SK-N-MC (cell line): ENCODE data around the gene PLAAT2.
"Not testable (repeated sequence)": the region's sequence is repeated elsewhere in the genome, so short reads cannot be mapped to it uniquely, and the experiment has no call there.

Experiments used
- DNase-seq: peaks from one replicate; pipeline ENCODE4 v3.0.0-alpha.2; 2011; ENCODE audit warnings: low read depth, low spot score
- H3K27ac ChIP-seq: fragments of 200-600 bp; sonication (generic); 2 replicates; pipeline ENCODE4 v1.5.1; 2016; ENCODE audit warnings: mixed run types
- H3K36me3 ChIP-seq: fragments of 200-600 bp; sonication (generic); 2 replicates; pipeline ENCODE4 v1.6.1; 2017; ENCODE audit warnings: antibody characterized with exemption, low read length, mixed read lengths; ENCODE audit not compliant: insufficient read depth
- H3K4me3 ChIP-seq: fragments of 200-600 bp; sonication (generic); 2 replicates; pipeline ENCODE4 v1.5.1; 2016
- H3K9ac ChIP-seq: fragments of 200-600 bp; sonication (generic); 2 replicates; pipeline ENCODE4 v1.8.0; 2017; ENCODE audit warnings: mixed run types, mixed read lengths; ENCODE audit not compliant: insufficient read length
- H3K9me3 ChIP-seq: fragments of 200-600 bp; sonication (generic); 2 replicates; pipeline ENCODE4 v1.6.1; 2017; ENCODE audit warnings: low read depth, mild to moderate bottlenecking, antibody characterized with exemption, low read length, moderate library complexity, mixed read lengths
- EZH2 ChIP-seq: fragments of 200-600 bp; sonication (generic); IDR thresholded peaks from one replicate; pipeline ENCODE4 v1.6.1; 2017; ENCODE audit warnings: antibody characterized with exemption
- FOXP2 ChIP-seq: optimal IDR thresholded peaks from 2 replicates; pipeline ENCODE3; 2011; ENCODE audit warnings: mild to moderate bottlenecking, moderate library complexity; ENCODE audit not compliant: insufficient read depth; ENCODE audit errors: extremely low read length, control extremely low read depth
- POLR2AphosphoS5 ChIP-seq: IDR thresholded peaks from 2 replicates; pipeline ENCODE4 v1.6.1; 2012; ENCODE audit warnings: mild to moderate bottlenecking, low read depth, low read length, borderline replicate concordance

PLAAT2 gene

DNA sequence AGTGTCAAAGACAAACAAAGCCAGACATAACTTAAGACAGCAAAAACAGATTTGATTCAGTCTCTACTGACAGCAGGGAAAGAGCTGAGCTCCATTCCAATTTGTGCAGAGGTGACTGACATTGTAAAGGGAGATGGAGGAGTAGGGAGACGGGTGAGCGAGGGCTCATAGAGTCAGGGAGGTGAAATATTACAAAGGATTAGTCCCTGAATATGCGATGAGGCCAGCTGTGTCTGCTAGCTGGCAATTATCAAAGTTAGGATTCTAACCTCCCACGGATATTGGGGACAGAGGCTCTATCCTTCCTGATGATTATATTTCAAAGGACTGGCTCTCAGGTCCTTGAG is 8.3 kb downstream of the PLAAT2 start:
- Histone ChIP-seq H3K27ac (no peak overlapping the region), H3K4me3 (no peak overlapping the region), H3K36me3 (no peaks in the 10 kb centered on the region), H3K9ac (no peak overlapping the region), H3K9me3 (no peaks in the 10 kb centered on the region)
- no peak for DNase-seq
- no peak for TF ChIP-seq POLR2AphosphoS5
- TF ChIP-seq FOXP2 = no peak
- TF ChIP-seq EZH2 = no peak

DNA sequence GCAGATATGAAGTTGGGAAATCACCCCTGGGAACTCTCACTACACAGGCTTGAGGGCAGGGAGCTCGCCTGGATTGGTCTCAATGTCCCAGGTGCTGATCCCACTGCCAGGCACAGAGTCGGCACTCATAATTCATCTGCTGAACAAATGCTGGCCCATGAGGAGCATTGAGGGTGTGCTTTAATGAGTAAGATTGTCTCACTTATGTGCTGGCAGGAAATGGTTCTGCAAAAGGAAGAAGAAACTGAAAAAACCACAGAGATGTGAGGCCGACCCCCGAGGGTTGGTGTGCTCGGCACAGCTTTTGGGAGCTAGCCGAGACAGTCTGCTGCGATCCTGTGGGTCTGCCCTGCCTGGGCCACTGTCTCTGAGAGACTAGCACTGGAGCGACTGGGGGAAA is 9.4 kb downstream of the PLAAT2 start:
- Histone ChIP-seq H3K27ac (0 out of 2 replicates have a peak overlapping the region, but pooled peaks have one; percentile 20), H3K4me3 (peak overlapping the region; percentile 30; the same call in 1 of the 2 replicates), H3K36me3 (no peaks in the 10 kb centered on the region), H3K9me3 (no peaks in the 10 kb centered on the region), H3K9ac (peak overlapping the region; percentile 32)
- no peak for DNase-seq
- TF ChIP-seq EZH2 = no peak
- no peak for TF ChIP-seq FOXP2
- no peak for TF ChIP-seq POLR2AphosphoS5

- DNase-seq = no peak
- no peak overlapping the region for H3K4me3 ChIP-seq
- no peak for TF ChIP-seq EZH2
- TF ChIP-seq FOXP2 = no peak
- TF ChIP-seq POLR2AphosphoS5 = no peak
These were observed 10.3 kb downstream of the PLAAT2 start for GRCh38 chr11:63552921-63553320.

DNA sequence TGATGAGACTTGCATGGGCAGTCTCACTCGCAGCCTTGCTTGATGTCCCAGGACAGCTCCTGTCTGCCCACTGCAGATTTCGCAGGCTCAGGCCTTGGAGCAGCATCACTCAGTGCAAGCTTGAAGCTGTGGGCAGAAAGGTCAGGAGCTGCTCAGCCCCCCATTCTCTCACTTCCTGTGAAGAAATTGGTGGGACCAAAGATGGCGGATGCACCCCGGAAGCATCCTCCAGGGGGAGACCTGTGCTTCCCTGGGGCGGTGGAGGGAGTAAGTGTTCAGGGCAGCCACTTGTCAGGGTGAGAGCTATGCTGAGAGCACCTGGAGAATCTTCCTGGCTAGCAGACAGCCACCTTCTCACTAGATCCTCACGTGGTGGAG is 11.3 kb downstream of the PLAAT2 start:
- H3K4me3 ChIP-seq = no peak overlapping the region

More at GRCh38 chr11:63552921-63553320, 10.3 kb downstream of the PLAAT2 start:
- Histone ChIP-seq H3K27ac (no peak overlapping the region), H3K9ac (no peak overlapping the region), H3K36me3 (no peaks in the 10 kb centered on the region), H3K9me3 (no peaks in the 10 kb centered on the region)

GRCh38 chr11:63551091-63551888 is 11.9 kb downstream of the PLAAT2 start:
- Histone ChIP-seq H3K27ac (no peak overlapping the region), H3K9ac (no peak overlapping the region), H3K36me3 (no peaks in the 10 kb centered on the region), H3K4me3 (no peak overlapping the region), H3K9me3 (no peaks in the 10 kb centered on the region)
- TF ChIP-seq EZH2 (no peak), POLR2AphosphoS5 (no peak), FOXP2 (no peak)
- DNase-seq = no peak

More for the DNA sequence above, 11.3 kb downstream of the PLAAT2 start:
- Histone ChIP-seq H3K36me3 (no peaks in the 10 kb centered on the region), H3K9ac (no peak overlapping the region), H3K9me3 (no peaks in the 10 kb centered on the region), H3K27ac (no peak overlapping the region)
- TF ChIP-seq POLR2AphosphoS5 = no peak
- no peak for TF ChIP-seq FOXP2
- no peak for TF ChIP-seq EZH2
- DNase-seq = no peak

DNA sequence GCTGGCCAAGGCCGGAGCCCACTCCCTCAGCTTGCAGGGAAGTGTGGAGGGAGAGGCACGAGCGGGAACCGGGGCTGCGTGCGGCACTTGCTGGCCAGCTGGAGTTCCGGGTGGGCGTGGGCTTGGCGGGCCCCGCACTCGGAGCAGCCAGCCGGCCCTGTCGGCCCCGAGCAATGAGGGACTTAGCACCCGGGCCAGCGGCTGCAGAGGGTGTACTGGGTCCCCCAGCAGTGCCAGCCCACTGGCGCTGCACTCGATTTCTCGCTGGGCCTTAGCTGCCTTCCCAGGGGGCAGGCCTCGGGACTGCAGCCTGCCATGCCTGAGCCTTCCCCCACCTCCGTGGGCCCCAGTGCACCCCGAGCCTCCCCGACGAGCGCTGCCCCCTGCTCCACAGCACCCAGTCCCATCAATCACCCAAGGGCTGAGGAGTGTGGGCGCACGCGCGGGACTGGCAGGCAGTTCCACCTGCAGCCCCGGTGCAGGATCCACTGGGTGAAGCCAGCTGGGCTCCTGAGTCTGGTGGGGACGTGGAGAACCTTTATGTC is 13.0 kb downstream of the PLAAT2 start:
- H3K9me3 ChIP-seq, DNase-seq, H3K36me3 ChIP-seq, H3K27ac ChIP-seq, H3K9ac ChIP-seq, H3K4me3 ChIP-seq: not testable (repeated sequence)

GRCh38 chr11:63549411-63549810 is 13.8 kb downstream of the PLAAT2 start:
- H3K9me3 ChIP-seq = no peaks in the 10 kb centered on the region
- H3K36me3 ChIP-seq = no peaks in the 10 kb centered on the region
- no peak for TF ChIP-seq POLR2AphosphoS5
- TF ChIP-seq FOXP2 = no peak
- TF ChIP-seq EZH2 = no peak
- no peak overlapping the region for H3K9ac ChIP-seq
- H3K4me3 ChIP-seq = no peak overlapping the region
- H3K27ac ChIP-seq = no peak overlapping the region
- DNase-seq = no peak

- DNase-seq = no peak
These were observed 15.0 kb downstream of the PLAAT2 start for GRCh38 chr11:63548178-63548577.

More at GRCh38 chr11:63548178-63548577, 15.0 kb downstream of the PLAAT2 start:
- Histone ChIP-seq H3K36me3 (no peaks in the 10 kb centered on the region), H3K9me3 (no peaks in the 10 kb centered on the region), H3K27ac (no peak overlapping the region), H3K4me3 (no peak overlapping the region), H3K9ac (no peak overlapping the region)
- TF ChIP-seq FOXP2 = no peak
- TF ChIP-seq EZH2 = no peak
- TF ChIP-seq POLR2AphosphoS5 = no peak
